Neuronal stem cell (in vitro differentiated cells): ENCODE results near the gene CEP85.
A peak's percentile ranks its signal among the peaks of the same experiment; 100 is the strongest.

ENCODE experiments used
- DNase-seq: peaks from one replicate; pipeline ENCODE4 v3.0.0-alpha.2; 2013; ENCODE audit warnings: low spot score
- H2AFZ ChIP-seq: one replicate; pipeline ENCODE4 v1.6.1; 2013; ENCODE audit warnings: mild to moderate bottlenecking, low read length, inconsistent platforms
- H2AK5ac ChIP-seq: 2 replicates; pipeline ENCODE4 v1.6.1; 2013; ENCODE audit warnings: low read depth, mild to moderate bottlenecking, inconsistent platforms, low read length, moderate library complexity, mixed read lengths
- H2BK120ac ChIP-seq: 2 replicates; pipeline ENCODE4 v1.6.1; 2013; ENCODE audit warnings: low read depth, mild to moderate bottlenecking, inconsistent platforms, low read length, moderate library complexity, mixed read lengths
- H2BK12ac ChIP-seq: one replicate; pipeline ENCODE4 v1.6.1; 2013; ENCODE audit warnings: low read length, inconsistent platforms
- H2BK15ac ChIP-seq: 2 replicates; pipeline ENCODE4 v1.6.1; 2013; ENCODE audit warnings: mild to moderate bottlenecking, low read length, inconsistent platforms, mixed read lengths
- H2BK5ac ChIP-seq: one replicate; pipeline ENCODE4 v1.6.1; 2013; ENCODE audit warnings: inconsistent platforms, mild to moderate bottlenecking, low read length, moderate library complexity
- H3K14ac ChIP-seq: one replicate; pipeline ENCODE4 v1.6.1; 2013; ENCODE audit warnings: low read length, inconsistent platforms
- H3K18ac ChIP-seq: 2 replicates; pipeline ENCODE4 v1.6.1; 2013; ENCODE audit warnings: low read length, inconsistent platforms
- H3K23ac ChIP-seq: 2 replicates; pipeline ENCODE4 v1.6.1; 2013; ENCODE audit warnings: low read depth, mild to moderate bottlenecking, mixed read lengths, low read length, inconsistent platforms; ENCODE audit not compliant: poor library complexity
- H3K27ac ChIP-seq: replicated peaks from 3 replicates; pipeline ENCODE4 v1.5.1; 2013; ENCODE audit warnings: low read length, inconsistent platforms
- H3K27me3 ChIP-seq, 3 experiments: 2 replicates each; pipeline ENCODE4 v1.6.1; 2013; ENCODE audit warnings: low read length in 3 of 3, mild to moderate bottlenecking in 2 of 3, inconsistent platforms in 1 of 3, low read depth in 1 of 3, mixed read lengths in 1 of 3, moderate library complexity in 1 of 3; ENCODE audit not compliant: control insufficient read depth in 3 of 3, insufficient read depth in 3 of 3
- H3K36me3 ChIP-seq, 2 donors: replicated peaks in 1 of 2; 2 replicates each; pipeline ENCODE4 v1.6.1; 2013; ENCODE audit warnings: low read length in 2 of 2; ENCODE audit not compliant: control insufficient read depth in 2 of 2, insufficient read depth in 2 of 2
- H3K4ac ChIP-seq: 2 replicates; pipeline ENCODE4 v1.6.1; 2013; ENCODE audit warnings: inconsistent platforms, mild to moderate bottlenecking, low read length, moderate library complexity
- H3K4me1 ChIP-seq, 2 donors: 1 replicate in 1 of 2; 2 replicates in 1 of 2; pipeline ENCODE4 v1.6.1; 2013; ENCODE audit warnings: low read length in 2 of 2, low read depth in 1 of 2; ENCODE audit not compliant: control insufficient read depth in 2 of 2, insufficient read depth in 1 of 2
- H3K4me2 ChIP-seq: one replicate; pipeline ENCODE4 v1.6.1; 2013; ENCODE audit warnings: mild to moderate bottlenecking, low read length, inconsistent platforms; ENCODE audit not compliant: insufficient read depth, poor library complexity, severe bottlenecking
- H3K4me3 ChIP-seq, 2 donors: 2 replicates each; pipeline ENCODE4 v1.5.1; 2013; ENCODE audit warnings: low read length in 2 of 2, mild to moderate bottlenecking in 2 of 2, inconsistent platforms in 1 of 2, moderate library complexity in 1 of 2
- H3K79me1 ChIP-seq: one replicate; pipeline ENCODE4 v1.6.1; 2013; ENCODE audit warnings: low read depth, mild to moderate bottlenecking, inconsistent platforms, low read length, moderate library complexity
- H3K9ac ChIP-seq: one replicate; pipeline ENCODE4 v1.6.1; 2013; ENCODE audit warnings: mild to moderate bottlenecking, low read depth, low read length, inconsistent platforms; ENCODE audit not compliant: poor library complexity
- H3K9me3 ChIP-seq, 2 donors: replicated peaks in 1 of 2; 2 replicates each; pipeline versions ENCODE3 to v1.6.1; 2013; ENCODE audit warnings: low read length in 2 of 2, mild to moderate bottlenecking in 2 of 2, inconsistent platforms in 1 of 2, low read depth in 1 of 2, mixed read lengths in 1 of 2, moderate library complexity in 1 of 2; ENCODE audit not compliant: control insufficient read depth in 2 of 2, insufficient read depth in 1 of 2
- H4K8ac ChIP-seq: one replicate; pipeline ENCODE4 v1.6.1; 2013; ENCODE audit warnings: low read depth, mild to moderate bottlenecking, inconsistent platforms, low read length, moderate library complexity
- H4K91ac ChIP-seq: one replicate; pipeline ENCODE4 v1.6.1; 2013; ENCODE audit warnings: low read length, low read depth, mild to moderate bottlenecking, inconsistent platforms; ENCODE audit not compliant: poor library complexity
- WGBS, 2 donors: extraction: QIAGEN DNeasy Blood & Tissue Kit; methylation state at CpG; one replicate each; pipeline ENCODE4 v1.1.7; 2013; ENCODE audit warnings: missing lambda C conversion rate in 2 of 2, mixed read lengths in 1 of 2; ENCODE audit not compliant: insufficient read length in 2 of 2, insufficient replicate concordance in 1 of 2; ENCODE audit errors: extremely low coverage in 2 of 2; 5-methylcytosine and 5-hydroxymethylcytosine counted together

CEP85 gene

DNA sequence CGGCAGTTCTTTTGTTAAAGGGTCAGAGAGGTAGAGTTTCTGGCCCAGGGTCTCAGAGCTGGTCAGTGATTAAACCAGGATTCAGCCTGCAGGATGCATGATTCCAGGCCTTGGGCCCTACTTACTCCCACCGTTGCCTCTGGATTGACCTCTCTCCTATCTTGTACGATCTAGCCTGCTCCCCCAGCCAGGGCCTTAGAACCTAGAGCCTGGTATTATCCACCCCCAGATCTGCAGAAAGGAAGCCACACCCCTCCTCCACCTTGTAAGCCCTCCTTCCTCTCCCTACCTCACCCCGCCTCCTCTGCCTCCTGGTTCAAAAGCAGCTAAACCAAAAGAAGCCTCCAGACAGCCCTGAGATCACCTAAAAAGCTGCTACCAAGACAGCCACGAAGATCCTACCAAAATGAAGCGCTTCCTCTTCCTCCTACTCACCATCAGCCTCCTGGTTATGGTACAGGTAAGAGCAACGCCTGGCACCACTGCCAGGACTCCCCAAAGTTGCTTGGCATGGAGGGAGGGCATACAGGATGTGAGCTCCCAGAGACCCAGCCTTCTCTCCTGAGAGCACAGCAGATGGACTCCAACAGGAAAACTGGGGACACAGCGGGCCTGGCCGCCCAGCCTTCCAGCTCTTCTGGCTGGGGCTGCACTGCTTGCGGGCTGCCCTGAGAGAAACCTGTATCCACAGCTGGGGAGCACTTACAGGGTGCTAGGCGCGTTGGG lies 83.8 kb downstream of the CEP85 start, which contains the start of gene CD52:
TSS of gene CD52 (plus strand) at position 347 of the 726 bp plus-strand sequence. CDS start at position 407, 60 bp downstream.
- Histone ChIP-seq H2BK15ac (peak within 1 kb of the TSS; percentile 82), H2BK120ac (peak within 1 kb of the TSS; percentile 3), H2AK5ac (peak within 1 kb of the TSS; percentile 71), H2AFZ (peak within 1 kb of the TSS; percentile 34), H2BK5ac (peak within 1 kb of the TSS; percentile 83), H3K4ac (no peak within 1 kb of the TSS), H3K79me1 (no peaks in the 10 kb centered on the region), H2BK12ac (no peak within 1 kb of the TSS), H3K27me3 (no peaks in the 10 kb centered on the region), H3K4me3 (no peak within 1 kb of the TSS), H3K9me3 (no peaks in the 10 kb centered on the region), H3K14ac (no peak within 1 kb of the TSS), H3K4me1 (peaks cover 11 to 13% of the 10 kb centered on the region in 2 donors), H3K18ac (peak within 1 kb of the TSS; percentile 69), H3K36me3 (peaks cover 0 to 9% of the 10 kb centered on the region in 2 donors), H4K91ac (no peak within 1 kb of the TSS), H3K4me2 (no peak within 1 kb of the TSS), H3K27ac (peak within 1 kb of the TSS; percentile 38), H3K23ac (no peak within 1 kb of the TSS), H3K9ac (no peak within 1 kb of the TSS), H4K8ac (no peak within 1 kb of the TSS)
- no peak for DNase-seq
- WGBS, 2 donors: no CpG with 5 or more reads among the region's 12 CpGs

DNA sequence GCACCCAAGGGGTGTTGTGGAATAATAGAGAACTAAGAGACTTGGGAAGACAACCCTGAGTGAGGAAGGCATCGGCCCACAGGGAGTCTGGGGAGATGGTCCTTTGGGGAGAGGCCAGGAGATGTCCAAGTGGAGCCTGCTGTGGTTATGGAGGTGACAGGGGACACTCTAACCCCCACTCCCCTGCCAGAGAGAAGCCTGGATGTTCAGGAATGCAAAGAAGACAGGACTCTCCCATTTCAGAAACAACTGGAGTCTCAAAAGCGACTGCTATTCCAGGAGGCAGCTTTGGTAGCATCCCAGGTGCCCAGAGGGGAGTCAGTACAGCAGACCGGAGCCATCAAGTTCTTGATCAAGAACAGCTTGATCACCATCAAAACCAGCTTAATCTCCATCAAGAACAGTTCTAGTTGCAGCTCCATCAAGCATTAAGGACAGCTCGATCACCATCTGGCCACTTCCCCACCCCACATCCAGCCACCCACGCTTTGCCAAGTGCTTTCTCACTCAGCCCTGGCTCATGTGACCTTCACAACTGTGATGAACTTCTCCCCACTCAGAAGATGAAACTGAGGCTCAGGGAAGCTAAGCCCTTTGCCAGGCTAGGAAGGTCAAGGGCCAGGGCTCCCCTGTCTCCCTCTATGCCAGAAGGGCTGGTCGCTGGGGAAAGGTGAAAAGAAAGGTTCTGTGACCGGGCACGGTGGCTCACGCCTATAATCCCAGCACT lies 84.5 kb downstream of the CEP85 start:
- H3K4me3 ChIP-seq: no peak overlapping the region
- no peak overlapping the region for H2BK12ac ChIP-seq
- no peak overlapping the region for H3K4me2 ChIP-seq
- H4K91ac ChIP-seq: no peak overlapping the region
- no peaks in the 10 kb centered on the region for H3K27me3 ChIP-seq
- H3K4ac ChIP-seq: no peak overlapping the region
- H2AFZ ChIP-seq: no peak overlapping the region
- peak overlapping the region; percentile 82 for H2BK15ac ChIP-seq
- H3K4me1 ChIP-seq: peaks cover 11 to 13% of the 10 kb centered on the region in 2 donors
- H2AK5ac ChIP-seq: peak overlapping the region; percentile 71
- H3K18ac ChIP-seq: peak overlapping the region; percentile 60
- peak overlapping the region; percentile 3 for H2BK120ac ChIP-seq
- no peaks in the 10 kb centered on the region for H3K79me1 ChIP-seq
- H2BK5ac ChIP-seq: peak overlapping the region; percentile 83
- H3K36me3 ChIP-seq: peaks cover 0 to 9% of the 10 kb centered on the region in 2 donors
- H3K9ac ChIP-seq: no peak overlapping the region
- WGBS, 2 donors: no CpG with 5 or more reads among the region's 9 CpGs
- H3K27ac ChIP-seq: no peak overlapping the region
- no peaks in the 10 kb centered on the region for H3K9me3 ChIP-seq
- no peak for DNase-seq
- no peak overlapping the region for H3K14ac ChIP-seq
- no peak overlapping the region for H3K23ac ChIP-seq
- H4K8ac ChIP-seq: no peak overlapping the region

DNA sequence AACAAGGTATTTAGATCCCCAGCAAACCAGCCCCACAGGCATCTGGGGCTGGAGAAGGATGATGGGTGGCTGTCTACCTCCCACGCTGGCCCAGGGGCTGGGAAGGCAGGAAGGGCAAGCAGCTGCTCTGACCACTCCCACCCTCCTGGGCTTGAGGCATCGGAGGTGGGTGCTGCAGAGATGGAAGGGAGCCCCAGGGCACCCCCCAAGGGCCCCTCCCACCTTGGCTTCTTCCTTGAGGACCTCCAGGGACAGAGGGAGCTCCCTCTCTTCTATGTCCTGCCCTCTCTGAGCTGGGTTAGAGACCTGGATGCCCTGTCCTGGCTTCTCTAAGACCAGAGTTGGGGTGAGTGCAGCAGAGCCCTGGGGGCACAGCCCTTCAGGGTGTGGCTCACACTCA lies 86.9 kb downstream of the CEP85 start:
- Histone ChIP-seq H2AFZ (peak overlapping the region; percentile 65), H3K36me3 (peaks cover 0 to 16% of the 10 kb centered on the region in 2 donors), H4K8ac (no peak overlapping the region), H3K27ac (no peak overlapping the region), H3K4me2 (no peak overlapping the region), H4K91ac (peak overlapping the region; percentile 39), H2BK120ac (peak overlapping the region; percentile 74), H3K9me3 (no peaks in the 10 kb centered on the region), H2AK5ac (peak overlapping the region; percentile 81), H3K4me3 (no peak overlapping the region), H3K27me3 (no peaks in the 10 kb centered on the region), H3K18ac (peak overlapping the region; percentile 24), H3K79me1 (no peaks in the 10 kb centered on the region), H3K14ac (no peak overlapping the region), H2BK5ac (peak overlapping the region; percentile 47), H3K4ac (no peak overlapping the region), H2BK12ac (no peak overlapping the region), H3K4me1 (peaks cover 8 to 9% of the 10 kb centered on the region in 2 donors), H3K9ac (no peak overlapping the region), H2BK15ac (peak overlapping the region; percentile 35), H3K23ac (no peak overlapping the region)
- no peak for DNase-seq
- WGBS, 2 donors: no CpG with 5 or more reads among the region's 2 CpGs
